Liver (tissue), 3 donors: Measurements from ENCODE around the gene HOXB3.

Experiments used
- FOXA1 ChIP-seq: IDR thresholded peaks from 2 replicates; pipeline ENCODE4 v1.6.1; 2016; ENCODE audit warnings: antibody characterized with exemption
- GABPA ChIP-seq, 2 donors: IDR thresholded peaks in 1 of 2; conservative IDR thresholded peaks in 1 of 2; 2 replicates each; pipeline ENCODE4 v1.6.1; 2016; ENCODE audit warnings: antibody characterized with exemption in 2 of 2, mild to moderate bottlenecking in 1 of 2, moderate library complexity in 1 of 2
- HNF4A ChIP-seq, 2 donors: conservative IDR thresholded peaks; 2 replicates each; pipeline ENCODE4 v1.6.1; 2016; ENCODE audit warnings: antibody characterized with exemption in 2 of 2, mild to moderate bottlenecking in 2 of 2
- HNF4G ChIP-seq: IDR thresholded peaks from 2 replicates; pipeline ENCODE4 v1.6.1; 2016; ENCODE audit warnings: antibody characterized with exemption
- JUND ChIP-seq, 2 donors: IDR thresholded peaks; 2 replicates each; pipeline ENCODE4 v1.6.1; 2016; ENCODE audit warnings: antibody characterized with exemption in 2 of 2
- MAX ChIP-seq: IDR thresholded peaks from 2 replicates; pipeline ENCODE4 v1.6.1; 2016; ENCODE audit warnings: antibody characterized with exemption
- NR2F2 ChIP-seq: IDR thresholded peaks from 2 replicates; pipeline ENCODE4 v1.6.1; 2016; ENCODE audit warnings: antibody characterized with exemption
- RAD21 ChIP-seq, 2 donors: IDR thresholded peaks; 2 replicates each; pipeline ENCODE4 v1.6.1; 2016; ENCODE audit warnings: antibody characterized with exemption in 2 of 2, mild to moderate bottlenecking in 2 of 2
- SP1 ChIP-seq: IDR thresholded peaks from 2 replicates; pipeline ENCODE4 v1.6.1; 2018; ENCODE audit warnings: antibody characterized with exemption, mild to moderate bottlenecking
- YY1 ChIP-seq: IDR thresholded peaks from 2 replicates; pipeline ENCODE4 v1.6.1; 2016; ENCODE audit warnings: antibody characterized with exemption, mild to moderate bottlenecking
- TF ChIP-seq, protein P1 (sequence below): fragments of 150-350 bp; IDR thresholded peaks from 2 replicates; pipeline ENCODE4 v1.5.1; 2017; ENCODE audit warnings: improper control_type of control experiment, low read depth, low read length; ENCODE audit not compliant: missing input control
- TF ChIP-seq, protein P2 (sequence below): IDR thresholded peaks from 2 replicates; pipeline ENCODE4 v1.6.1; 2016; ENCODE audit warnings: antibody characterized with exemption
- TF ChIP-seq, protein P3 (sequence below): IDR thresholded peaks from 2 replicates; pipeline ENCODE4 v1.6.1; 2016; ENCODE audit warnings: antibody characterized with exemption
- TF ChIP-seq, protein P4 (sequence below): IDR thresholded peaks from 2 replicates; pipeline ENCODE4 v1.6.1; 2016; ENCODE audit warnings: antibody characterized with exemption, mild to moderate bottlenecking
- donor health status: healthy.
- donor health status: healthy.

DNA sequence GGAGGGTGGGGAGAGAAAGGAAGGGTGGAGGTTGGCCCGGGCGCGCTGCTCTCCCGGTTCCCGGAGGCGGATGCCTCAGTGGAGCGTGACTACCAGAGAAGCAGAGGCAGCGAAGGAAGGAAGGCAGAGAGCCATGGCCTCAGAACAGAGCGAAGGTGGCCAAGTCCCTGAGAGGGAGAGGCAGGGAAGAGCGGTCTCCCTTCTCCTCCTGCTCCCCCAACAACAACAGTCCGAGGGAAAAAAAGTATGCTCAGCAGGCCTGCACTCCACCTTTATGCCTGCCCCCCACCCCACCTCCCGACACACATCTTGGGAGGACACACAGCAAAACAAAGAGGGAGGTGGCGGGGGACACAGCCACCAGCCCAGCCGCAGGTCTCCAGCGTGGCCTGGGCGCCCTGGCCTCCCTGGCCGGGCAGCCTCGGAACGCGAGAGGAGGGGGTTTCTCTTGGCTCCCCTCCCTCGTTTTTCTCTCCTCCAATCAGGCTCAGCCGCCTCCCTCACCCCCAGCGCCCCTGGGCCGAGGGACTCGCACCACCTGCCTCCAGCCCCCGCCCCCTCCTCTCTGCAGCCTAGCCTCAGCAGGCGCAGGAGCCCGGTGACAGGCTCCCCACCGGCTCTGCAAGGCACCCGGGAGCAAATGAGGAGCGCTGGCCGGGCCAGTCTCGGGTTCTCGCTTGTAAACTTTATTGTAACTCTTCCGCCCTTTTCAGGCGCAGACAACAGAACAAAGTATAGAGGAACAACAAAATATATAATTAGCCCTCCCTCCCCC lies 21.8 kb upstream of the HOXB3 start:
- TF ChIP-seq, protein P1, sequence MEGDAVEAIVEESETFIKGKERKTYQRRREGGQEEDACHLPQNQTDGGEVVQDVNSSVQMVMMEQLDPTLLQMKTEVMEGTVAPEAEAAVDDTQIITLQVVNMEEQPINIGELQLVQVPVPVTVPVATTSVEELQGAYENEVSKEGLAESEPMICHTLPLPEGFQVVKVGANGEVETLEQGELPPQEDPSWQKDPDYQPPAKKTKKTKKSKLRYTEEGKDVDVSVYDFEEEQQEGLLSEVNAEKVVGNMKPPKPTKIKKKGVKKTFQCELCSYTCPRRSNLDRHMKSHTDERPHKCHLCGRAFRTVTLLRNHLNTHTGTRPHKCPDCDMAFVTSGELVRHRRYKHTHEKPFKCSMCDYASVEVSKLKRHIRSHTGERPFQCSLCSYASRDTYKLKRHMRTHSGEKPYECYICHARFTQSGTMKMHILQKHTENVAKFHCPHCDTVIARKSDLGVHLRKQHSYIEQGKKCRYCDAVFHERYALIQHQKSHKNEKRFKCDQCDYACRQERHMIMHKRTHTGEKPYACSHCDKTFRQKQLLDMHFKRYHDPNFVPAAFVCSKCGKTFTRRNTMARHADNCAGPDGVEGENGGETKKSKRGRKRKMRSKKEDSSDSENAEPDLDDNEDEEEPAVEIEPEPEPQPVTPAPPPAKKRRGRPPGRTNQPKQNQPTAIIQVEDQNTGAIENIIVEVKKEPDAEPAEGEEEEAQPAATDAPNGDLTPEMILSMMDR = no peak
- no peak for TF ChIP-seq FOXA1
- TF ChIP-seq SP1 = no peak
- TF ChIP-seq HNF4G = no peak
- TF ChIP-seq RAD21 (IDR thresholded peaks at IDR 0.05) = no peak
- no peak for TF ChIP-seq GABPA (IDR thresholded peaks at IDR 0.05 in 1 of 2, conservative IDR thresholded peaks at IDR 0.05 in 1 of 2)
- TF ChIP-seq MAX = no peak
- TF ChIP-seq, protein P2, sequence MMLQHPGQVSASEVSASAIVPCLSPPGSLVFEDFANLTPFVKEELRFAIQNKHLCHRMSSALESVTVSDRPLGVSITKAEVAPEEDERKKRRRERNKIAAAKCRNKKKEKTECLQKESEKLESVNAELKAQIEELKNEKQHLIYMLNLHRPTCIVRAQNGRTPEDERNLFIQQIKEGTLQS = no peak
- TF ChIP-seq, protein P3, sequence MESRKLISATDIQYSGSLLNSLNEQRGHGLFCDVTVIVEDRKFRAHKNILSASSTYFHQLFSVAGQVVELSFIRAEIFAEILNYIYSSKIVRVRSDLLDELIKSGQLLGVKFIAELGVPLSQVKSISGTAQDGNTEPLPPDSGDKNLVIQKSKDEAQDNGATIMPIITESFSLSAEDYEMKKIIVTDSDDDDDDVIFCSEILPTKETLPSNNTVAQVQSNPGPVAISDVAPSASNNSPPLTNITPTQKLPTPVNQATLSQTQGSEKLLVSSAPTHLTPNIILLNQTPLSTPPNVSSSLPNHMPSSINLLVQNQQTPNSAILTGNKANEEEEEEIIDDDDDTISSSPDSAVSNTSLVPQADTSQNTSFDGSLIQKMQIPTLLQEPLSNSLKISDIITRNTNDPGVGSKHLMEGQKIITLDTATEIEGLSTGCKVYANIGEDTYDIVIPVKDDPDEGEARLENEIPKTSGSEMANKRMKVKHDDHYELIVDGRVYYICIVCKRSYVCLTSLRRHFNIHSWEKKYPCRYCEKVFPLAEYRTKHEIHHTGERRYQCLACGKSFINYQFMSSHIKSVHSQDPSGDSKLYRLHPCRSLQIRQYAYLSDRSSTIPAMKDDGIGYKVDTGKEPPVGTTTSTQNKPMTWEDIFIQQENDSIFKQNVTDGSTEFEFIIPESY = no peak
- no peak for TF ChIP-seq JUND (IDR thresholded peaks at IDR 0.05)
- TF ChIP-seq, protein P4, sequence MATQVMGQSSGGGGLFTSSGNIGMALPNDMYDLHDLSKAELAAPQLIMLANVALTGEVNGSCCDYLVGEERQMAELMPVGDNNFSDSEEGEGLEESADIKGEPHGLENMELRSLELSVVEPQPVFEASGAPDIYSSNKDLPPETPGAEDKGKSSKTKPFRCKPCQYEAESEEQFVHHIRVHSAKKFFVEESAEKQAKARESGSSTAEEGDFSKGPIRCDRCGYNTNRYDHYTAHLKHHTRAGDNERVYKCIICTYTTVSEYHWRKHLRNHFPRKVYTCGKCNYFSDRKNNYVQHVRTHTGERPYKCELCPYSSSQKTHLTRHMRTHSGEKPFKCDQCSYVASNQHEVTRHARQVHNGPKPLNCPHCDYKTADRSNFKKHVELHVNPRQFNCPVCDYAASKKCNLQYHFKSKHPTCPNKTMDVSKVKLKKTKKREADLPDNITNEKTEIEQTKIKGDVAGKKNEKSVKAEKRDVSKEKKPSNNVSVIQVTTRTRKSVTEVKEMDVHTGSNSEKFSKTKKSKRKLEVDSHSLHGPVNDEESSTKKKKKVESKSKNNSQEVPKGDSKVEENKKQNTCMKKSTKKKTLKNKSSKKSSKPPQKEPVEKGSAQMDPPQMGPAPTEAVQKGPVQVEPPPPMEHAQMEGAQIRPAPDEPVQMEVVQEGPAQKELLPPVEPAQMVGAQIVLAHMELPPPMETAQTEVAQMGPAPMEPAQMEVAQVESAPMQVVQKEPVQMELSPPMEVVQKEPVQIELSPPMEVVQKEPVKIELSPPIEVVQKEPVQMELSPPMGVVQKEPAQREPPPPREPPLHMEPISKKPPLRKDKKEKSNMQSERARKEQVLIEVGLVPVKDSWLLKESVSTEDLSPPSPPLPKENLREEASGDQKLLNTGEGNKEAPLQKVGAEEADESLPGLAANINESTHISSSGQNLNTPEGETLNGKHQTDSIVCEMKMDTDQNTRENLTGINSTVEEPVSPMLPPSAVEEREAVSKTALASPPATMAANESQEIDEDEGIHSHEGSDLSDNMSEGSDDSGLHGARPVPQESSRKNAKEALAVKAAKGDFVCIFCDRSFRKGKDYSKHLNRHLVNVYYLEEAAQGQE = no peak
- no peak for TF ChIP-seq NR2F2
- no peak for TF ChIP-seq HNF4A (conservative IDR thresholded peaks at IDR 0.05)
- no peak for TF ChIP-seq YY1
